Neural cell (in vitro differentiated cells): ENCODE data around the gene ADNP2. TPM values are rescaled to one million over a fixed set of nuclear protein-coding genes. Genes with fewer than 3 reads are reported as not detected.

Experiments
- H2AFZ ChIP-seq: fragments of 200-600, 300-800 bp; sonication (generic), shearing (Covaris generic); 2 replicates; pipeline ENCODE4 v1.6.0; 2014; ENCODE audit warnings: low read depth, mild to moderate bottlenecking, antibody characterized with exemption, low read length, moderate library complexity
- H3F3A ChIP-seq: fragments of 200-600 bp; shearing (Covaris generic); 2 replicates; pipeline ENCODE4 v1.6.1; 2016; ENCODE audit warnings: mild to moderate bottlenecking, moderate library complexity, mixed read lengths, antibody characterized with exemption, low read length; ENCODE audit not compliant: insufficient read depth, poor library complexity, severe bottlenecking
- H3K27ac ChIP-seq: fragments of 200-600, 300-800 bp; sonication (generic), shearing (Covaris generic); 2 replicates; pipeline ENCODE4 v1.5.1; 2014; ENCODE audit warnings: mild to moderate bottlenecking, low read length, moderate library complexity
- H3K27me3 ChIP-seq: fragments of 300-800, 200-600 bp; sonication (generic), shearing (Covaris generic); 2 replicates; pipeline ENCODE4 v1.6.0; 2014; ENCODE audit warnings: mild to moderate bottlenecking, low read depth, low read length, moderate library complexity; ENCODE audit not compliant: insufficient read depth
- H3K36me3 ChIP-seq: fragments of 300-800, 200-600 bp; sonication (generic), shearing (Covaris generic); 2 replicates; pipeline ENCODE4 v1.5.1; 2014; ENCODE audit warnings: mild to moderate bottlenecking, antibody characterized with exemption, low read length, moderate library complexity; ENCODE audit not compliant: insufficient read depth
- H3K4me2 ChIP-seq: fragments of 300-800, 200-600 bp; sonication (generic), shearing (Covaris generic); 2 replicates; pipeline ENCODE4 v1.6.0; 2014; ENCODE audit warnings: mild to moderate bottlenecking, low read length
- H3K4me3 ChIP-seq: fragments of 300-800, 200-600 bp; sonication (generic), shearing (Covaris generic); 2 replicates; pipeline ENCODE4 v1.5.1; 2014; ENCODE audit warnings: mild to moderate bottlenecking, low read length, moderate library complexity
- H3K79me2 ChIP-seq: fragments of 200-600 bp; shearing (Covaris generic); replicated peaks from 2 replicates; pipeline ENCODE4 v1.6.0; 2014; ENCODE audit warnings: mild to moderate bottlenecking, low read length, moderate library complexity; ENCODE audit not compliant: insufficient read depth
- H3K9ac ChIP-seq: fragments of 300-800, 200-600 bp; sonication (generic), shearing (Covaris generic); 2 replicates; pipeline ENCODE4 v1.6.1; 2016; ENCODE audit warnings: mild to moderate bottlenecking, low read length, mixed read lengths
- H3K9me2 ChIP-seq: fragments of 200-600 bp; shearing (Covaris generic); 2 replicates; pipeline ENCODE4 v1.6.1; 2016; ENCODE audit warnings: mild to moderate bottlenecking, low read length, mixed read lengths; ENCODE audit not compliant: insufficient read depth
- H3K9me3 ChIP-seq: fragments of 200-600, 300-800 bp; sonication (generic), shearing (Covaris generic); 2 replicates; pipeline ENCODE4 v1.6.1; 2016; ENCODE audit warnings: mild to moderate bottlenecking, mixed run types, low read length, moderate library complexity, mixed read lengths
- H4K20me1 ChIP-seq: fragments of 200-600 bp; shearing (Covaris generic); 2 replicates; pipeline ENCODE4 v1.6.1; 2016; ENCODE audit warnings: mild to moderate bottlenecking, mixed run types; ENCODE audit not compliant: insufficient read depth
- EP300 ChIP-seq: fragments of 450-650 bp; conservative IDR thresholded peaks from 2 replicates; pipeline ENCODE4 v1.6.1; 2014; ENCODE audit warnings: antibody characterized with exemption, mild to moderate bottlenecking, moderate library complexity; ENCODE audit not compliant: poor library complexity, severe bottlenecking
- EZH2 ChIP-seq: fragments of 200-600, 300-800 bp; shearing (Covaris generic), sonication (generic); IDR thresholded peaks from 2 replicates; pipeline ENCODE4 v1.6.1; 2014; ENCODE audit warnings: antibody characterized with exemption, low read length, borderline replicate concordance, mild to moderate bottlenecking; ENCODE audit not compliant: insufficient read depth, poor library complexity, severe bottlenecking
- MXI1 ChIP-seq: fragments of 450-650 bp; conservative IDR thresholded peaks from 2 replicates; pipeline ENCODE4 v1.6.1; 2014; ENCODE audit warnings: antibody characterized with exemption, mild to moderate bottlenecking; ENCODE audit not compliant: poor library complexity, severe bottlenecking
- POLR2AphosphoS5 ChIP-seq: IDR thresholded peaks from 2 replicates; pipeline ENCODE4 v1.6.1; 2012
- RAD21 ChIP-seq: fragments of 450-650 bp; conservative IDR thresholded peaks from 2 replicates; pipeline ENCODE4 v1.6.1; 2014; ENCODE audit warnings: antibody characterized with exemption, mild to moderate bottlenecking, moderate library complexity
- SMC3 ChIP-seq: fragments of 450-650 bp; conservative IDR thresholded peaks from 2 replicates; pipeline ENCODE4 v1.6.1; 2014; ENCODE audit warnings: antibody characterized with exemption, mild to moderate bottlenecking, moderate library complexity; ENCODE audit not compliant: poor library complexity
- TAF1 ChIP-seq: IDR thresholded peaks from 2 replicates; pipeline ENCODE4 v1.6.1; 2012; ENCODE audit warnings: low read depth
- polyA plus RNA-seq: library from polyadenylated mRNA; depleted of rRNA; stranded (reverse); fragments of >200 nt; gene quantifications from 2 replicates; pipeline ENCODE4 v1.2.3, GENCODE V29; 2014
- TF ChIP-seq, protein P1 (sequence below): fragments of 450-650 bp; IDR thresholded peaks from 2 replicates; pipeline ENCODE4 v1.5.1; 2014; ENCODE audit warnings: antibody characterized with exemption, mild to moderate bottlenecking, moderate library complexity; ENCODE audit not compliant: poor library complexity, severe bottlenecking
- TF ChIP-seq, protein P2 (sequence below): IDR thresholded peaks from 2 replicates; pipeline ENCODE4 v1.6.1; 2012; ENCODE audit warnings: borderline replicate concordance

ADNP2 gene
- polyA plus RNA-seq, 1 donor from 2014 or later, result 16.9 TPM

DNA sequence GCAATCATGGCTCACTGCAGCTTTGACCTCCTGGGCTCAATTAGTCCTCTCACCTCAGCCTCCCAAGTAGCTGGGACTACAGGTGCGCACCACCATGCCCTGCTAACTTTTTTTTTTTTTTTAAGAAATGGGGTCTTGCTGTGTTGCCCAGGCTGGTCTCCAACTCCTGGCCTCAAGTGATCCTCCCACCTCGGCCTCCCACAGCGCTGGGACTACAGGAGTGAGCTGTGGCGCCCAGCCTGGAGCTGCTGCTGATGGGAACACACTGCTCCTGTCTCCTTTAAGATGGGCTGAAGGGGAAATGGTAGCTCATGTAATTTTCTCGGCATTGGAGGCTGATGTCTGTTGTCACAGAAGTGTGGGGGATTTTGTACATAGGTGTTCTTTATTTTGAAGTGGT is 34.9 kb upstream of the ADNP2 start:
- H3K9ac ChIP-seq, result no peak overlapping the region
- H3K79me2 ChIP-seq, result no peaks in the 10 kb centered on the region
- H3K9me3 ChIP-seq, result no peaks in the 10 kb centered on the region
- H3K36me3 ChIP-seq, result no peaks in the 10 kb centered on the region
- H3K9me2 ChIP-seq, result no peaks in the 10 kb centered on the region
- H3K4me2 ChIP-seq, result no peak overlapping the region
- H3K27me3 ChIP-seq, result no peaks in the 10 kb centered on the region
- no peak overlapping the region for H3K27ac ChIP-seq
- H3K4me3 ChIP-seq, result no peak overlapping the region
- TF ChIP-seq, protein P1, sequence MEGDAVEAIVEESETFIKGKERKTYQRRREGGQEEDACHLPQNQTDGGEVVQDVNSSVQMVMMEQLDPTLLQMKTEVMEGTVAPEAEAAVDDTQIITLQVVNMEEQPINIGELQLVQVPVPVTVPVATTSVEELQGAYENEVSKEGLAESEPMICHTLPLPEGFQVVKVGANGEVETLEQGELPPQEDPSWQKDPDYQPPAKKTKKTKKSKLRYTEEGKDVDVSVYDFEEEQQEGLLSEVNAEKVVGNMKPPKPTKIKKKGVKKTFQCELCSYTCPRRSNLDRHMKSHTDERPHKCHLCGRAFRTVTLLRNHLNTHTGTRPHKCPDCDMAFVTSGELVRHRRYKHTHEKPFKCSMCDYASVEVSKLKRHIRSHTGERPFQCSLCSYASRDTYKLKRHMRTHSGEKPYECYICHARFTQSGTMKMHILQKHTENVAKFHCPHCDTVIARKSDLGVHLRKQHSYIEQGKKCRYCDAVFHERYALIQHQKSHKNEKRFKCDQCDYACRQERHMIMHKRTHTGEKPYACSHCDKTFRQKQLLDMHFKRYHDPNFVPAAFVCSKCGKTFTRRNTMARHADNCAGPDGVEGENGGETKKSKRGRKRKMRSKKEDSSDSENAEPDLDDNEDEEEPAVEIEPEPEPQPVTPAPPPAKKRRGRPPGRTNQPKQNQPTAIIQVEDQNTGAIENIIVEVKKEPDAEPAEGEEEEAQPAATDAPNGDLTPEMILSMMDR, result no peak
- TF ChIP-seq RAD21 (no peak), EZH2 (no peak), POLR2AphosphoS5 (no peak), MXI1 (no peak), TAF1 (no peak), EP300 (no peak), SMC3 (no peak)
- TF ChIP-seq, protein P2, sequence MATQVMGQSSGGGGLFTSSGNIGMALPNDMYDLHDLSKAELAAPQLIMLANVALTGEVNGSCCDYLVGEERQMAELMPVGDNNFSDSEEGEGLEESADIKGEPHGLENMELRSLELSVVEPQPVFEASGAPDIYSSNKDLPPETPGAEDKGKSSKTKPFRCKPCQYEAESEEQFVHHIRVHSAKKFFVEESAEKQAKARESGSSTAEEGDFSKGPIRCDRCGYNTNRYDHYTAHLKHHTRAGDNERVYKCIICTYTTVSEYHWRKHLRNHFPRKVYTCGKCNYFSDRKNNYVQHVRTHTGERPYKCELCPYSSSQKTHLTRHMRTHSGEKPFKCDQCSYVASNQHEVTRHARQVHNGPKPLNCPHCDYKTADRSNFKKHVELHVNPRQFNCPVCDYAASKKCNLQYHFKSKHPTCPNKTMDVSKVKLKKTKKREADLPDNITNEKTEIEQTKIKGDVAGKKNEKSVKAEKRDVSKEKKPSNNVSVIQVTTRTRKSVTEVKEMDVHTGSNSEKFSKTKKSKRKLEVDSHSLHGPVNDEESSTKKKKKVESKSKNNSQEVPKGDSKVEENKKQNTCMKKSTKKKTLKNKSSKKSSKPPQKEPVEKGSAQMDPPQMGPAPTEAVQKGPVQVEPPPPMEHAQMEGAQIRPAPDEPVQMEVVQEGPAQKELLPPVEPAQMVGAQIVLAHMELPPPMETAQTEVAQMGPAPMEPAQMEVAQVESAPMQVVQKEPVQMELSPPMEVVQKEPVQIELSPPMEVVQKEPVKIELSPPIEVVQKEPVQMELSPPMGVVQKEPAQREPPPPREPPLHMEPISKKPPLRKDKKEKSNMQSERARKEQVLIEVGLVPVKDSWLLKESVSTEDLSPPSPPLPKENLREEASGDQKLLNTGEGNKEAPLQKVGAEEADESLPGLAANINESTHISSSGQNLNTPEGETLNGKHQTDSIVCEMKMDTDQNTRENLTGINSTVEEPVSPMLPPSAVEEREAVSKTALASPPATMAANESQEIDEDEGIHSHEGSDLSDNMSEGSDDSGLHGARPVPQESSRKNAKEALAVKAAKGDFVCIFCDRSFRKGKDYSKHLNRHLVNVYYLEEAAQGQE, result no peak
- H4K20me1 ChIP-seq, result no peaks in the 10 kb centered on the region
- H2AFZ ChIP-seq, result no peak overlapping the region
- no peaks in the 10 kb centered on the region for H3F3A ChIP-seq

DNA sequence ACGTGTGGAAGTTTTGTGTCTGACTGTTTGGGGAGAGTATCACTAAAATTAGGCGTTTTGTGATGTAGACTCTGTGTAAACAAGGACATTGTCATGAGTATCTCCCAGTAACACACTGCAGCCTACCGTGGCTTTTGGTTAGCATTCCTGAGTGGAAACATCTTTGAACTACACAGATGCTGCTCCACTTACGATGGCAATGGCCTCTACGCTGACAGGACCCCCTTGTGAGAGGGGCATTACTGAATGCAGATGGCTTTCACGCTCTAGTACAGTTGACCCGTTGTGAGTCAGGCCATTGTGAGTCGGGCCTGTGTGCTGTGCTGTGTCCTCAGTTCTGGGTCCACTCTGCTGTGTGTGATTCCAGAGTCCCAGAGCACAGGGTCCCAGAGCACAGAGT is 34.4 kb upstream of the ADNP2 start:
- Histone ChIP-seq H3K27ac (no peak overlapping the region), H3K9me3 (no peaks in the 10 kb centered on the region), H3K79me2 (no peaks in the 10 kb centered on the region), H3K9me2 (no peaks in the 10 kb centered on the region), H3F3A (no peaks in the 10 kb centered on the region), H4K20me1 (no peaks in the 10 kb centered on the region), H3K4me3 (no peak overlapping the region), H3K4me2 (no peak overlapping the region), H3K36me3 (no peaks in the 10 kb centered on the region), H2AFZ (no peak overlapping the region), H3K9ac (no peak overlapping the region), H3K27me3 (no peaks in the 10 kb centered on the region)
- TF ChIP-seq SMC3 (no peak), MXI1 (no peak), POLR2AphosphoS5 (no peak)
- TF ChIP-seq, protein P2, result no peak
